GM21367 (cell line): ENCODE data around the gene PARD3B.

Source experiments
- ATAC-seq: cut with Tn5 transposase; IDR thresholded peaks from one replicate; pipeline ENCODE4 v1.9.1; 2021; ENCODE audit not compliant: unreplicated experiment

Gene PARD3B

DNA sequence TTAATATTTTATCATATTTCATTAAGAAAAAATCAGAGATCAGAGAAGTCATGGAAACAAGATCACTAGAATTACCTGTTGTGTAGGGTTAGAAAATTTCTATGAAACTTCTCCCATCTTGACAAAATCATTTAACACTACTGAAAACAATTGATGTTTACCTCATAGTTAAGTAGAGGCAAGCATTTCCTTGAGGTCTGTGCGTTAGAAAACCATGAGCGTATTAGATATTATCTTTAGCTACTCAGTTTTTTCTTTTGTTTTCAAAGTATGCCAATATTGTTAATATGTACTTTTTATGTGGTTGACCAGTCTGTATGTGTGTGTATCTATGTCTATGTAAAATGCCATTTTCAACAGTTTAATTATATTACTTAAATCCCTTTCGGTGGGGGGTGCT is 335.7 kb downstream of the PARD3B start:
- ATAC-seq, result no peak

DNA sequence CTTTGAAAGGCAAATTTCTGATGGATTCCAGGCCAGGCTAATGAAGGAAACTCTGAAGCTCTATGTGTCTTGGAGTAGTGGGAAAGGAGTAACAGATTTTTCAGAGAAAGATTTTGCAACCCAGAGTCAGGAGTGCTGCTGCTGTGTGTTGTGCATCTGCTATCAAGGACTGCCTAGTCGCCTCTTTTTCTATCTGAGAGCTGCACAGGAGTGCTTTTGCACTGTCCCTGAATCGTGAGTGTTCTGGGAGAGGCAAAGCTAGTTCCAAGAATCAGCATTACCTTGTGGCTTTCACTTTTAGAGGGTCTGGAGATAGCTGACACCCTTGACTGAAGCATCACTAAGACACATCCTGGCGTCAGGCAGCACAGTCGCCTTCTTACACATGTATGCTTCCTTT is 336.4 kb downstream of the PARD3B start:
- ATAC-seq, result no peak

DNA sequence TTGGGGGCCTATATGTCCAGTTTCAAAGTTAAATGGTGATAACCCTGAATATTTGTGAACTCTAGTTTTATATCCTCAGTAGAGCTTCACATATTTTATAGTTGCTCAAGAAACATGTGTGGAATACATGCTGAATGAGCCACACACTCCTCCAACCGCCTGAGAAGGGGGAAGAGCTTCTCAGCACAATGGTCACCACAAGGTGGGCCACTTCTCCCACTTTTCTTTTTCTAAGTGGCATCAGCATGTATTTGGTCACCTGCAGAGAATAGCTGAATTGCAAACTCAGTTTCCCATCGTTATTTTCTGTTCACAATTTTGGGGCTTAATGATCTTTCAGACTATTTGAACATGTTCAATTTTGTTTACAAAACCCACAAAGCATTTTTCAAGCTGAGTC is 340.5 kb downstream of the PARD3B start:
- no peak for ATAC-seq

GRCh38 chr2:204886713-204887112 is 341.4 kb downstream of the PARD3B start:
- ATAC-seq, result no peak

GRCh38 chr2:204888222-204888621 is 342.9 kb downstream of the PARD3B start:
- no peak for ATAC-seq

DNA sequence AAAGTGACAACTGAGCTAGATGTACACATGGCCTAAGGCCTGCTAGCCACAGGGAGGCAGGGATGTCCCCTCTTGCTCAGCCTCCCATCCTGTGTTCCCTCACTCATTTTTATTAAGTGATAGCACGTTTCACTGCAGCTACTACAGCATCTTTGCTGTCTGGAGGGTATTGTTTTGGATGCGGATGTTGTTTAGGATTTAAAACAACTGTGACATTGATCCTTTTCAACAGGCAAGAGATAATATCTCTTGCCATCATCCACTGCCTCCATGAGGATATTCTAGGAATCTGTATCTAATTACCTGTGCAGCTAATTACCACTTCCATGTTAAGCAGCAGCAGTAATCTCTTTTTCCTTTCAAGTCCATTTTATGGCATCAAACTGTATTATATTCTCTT is 345.4 kb downstream of the PARD3B start:
- no peak for ATAC-seq

DNA sequence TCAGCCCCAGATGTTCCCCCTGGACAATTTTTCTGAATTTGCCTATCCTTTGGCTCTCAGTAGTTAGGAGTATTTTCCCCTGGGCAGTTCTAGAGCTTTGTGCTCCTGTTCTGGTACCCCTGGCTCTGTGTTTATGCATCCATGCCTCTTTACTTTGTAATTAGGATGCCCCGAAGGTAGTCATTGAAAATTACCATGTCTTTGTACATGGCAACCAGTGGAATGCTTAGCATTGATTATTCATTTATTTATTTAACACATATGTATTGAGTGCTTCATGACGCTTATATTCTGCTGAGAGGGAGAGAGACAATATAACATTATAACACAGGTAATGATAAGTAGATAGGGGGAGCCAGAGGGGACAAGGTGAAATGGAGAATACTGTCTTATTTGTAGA is 346.5 kb downstream of the PARD3B start:
- ATAC-seq, result no peak

DNA sequence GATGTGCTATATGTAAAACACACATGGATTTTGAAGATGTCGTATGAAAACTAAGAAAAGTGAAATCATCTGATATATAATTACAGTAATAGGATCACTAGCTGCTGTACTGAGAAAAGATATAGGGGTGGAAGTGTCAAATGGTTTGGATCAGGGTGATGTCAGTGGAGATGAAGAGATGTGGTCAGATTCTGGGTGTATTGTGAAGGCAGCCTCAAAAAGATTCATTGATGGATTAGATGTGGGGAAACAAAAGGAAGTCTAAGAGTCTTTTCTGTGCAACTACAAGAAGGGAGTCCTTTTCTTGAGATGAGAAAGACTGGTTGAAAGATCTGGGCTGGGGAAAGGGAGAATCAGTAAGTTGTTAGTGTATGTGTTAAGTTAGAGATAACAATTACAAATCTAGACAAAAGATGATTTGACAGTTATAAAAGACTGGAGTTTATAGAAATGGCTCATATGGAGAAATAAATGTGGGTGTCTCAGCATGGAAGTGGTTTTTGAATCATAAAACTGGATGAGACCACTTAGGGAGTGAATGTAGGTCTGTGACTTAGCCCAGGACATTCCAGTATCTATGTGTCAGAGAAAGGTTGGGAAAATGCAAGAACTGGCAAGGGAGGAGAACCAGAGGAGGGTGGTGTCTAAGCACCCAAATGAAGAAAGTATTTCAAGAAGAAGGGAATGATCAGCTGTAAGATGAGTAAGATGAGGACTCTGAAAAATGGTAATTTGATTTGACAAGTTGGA is 347.4 kb downstream of the PARD3B start:
- ATAC-seq, result no peak

- no peak for ATAC-seq
Observed at GRCh38 chr2:204896146-204896545, 350.9 kb downstream of the PARD3B start.

GRCh38 chr2:204897561-204897960 is 352.3 kb downstream of the PARD3B start:
- no peak for ATAC-seq

DNA sequence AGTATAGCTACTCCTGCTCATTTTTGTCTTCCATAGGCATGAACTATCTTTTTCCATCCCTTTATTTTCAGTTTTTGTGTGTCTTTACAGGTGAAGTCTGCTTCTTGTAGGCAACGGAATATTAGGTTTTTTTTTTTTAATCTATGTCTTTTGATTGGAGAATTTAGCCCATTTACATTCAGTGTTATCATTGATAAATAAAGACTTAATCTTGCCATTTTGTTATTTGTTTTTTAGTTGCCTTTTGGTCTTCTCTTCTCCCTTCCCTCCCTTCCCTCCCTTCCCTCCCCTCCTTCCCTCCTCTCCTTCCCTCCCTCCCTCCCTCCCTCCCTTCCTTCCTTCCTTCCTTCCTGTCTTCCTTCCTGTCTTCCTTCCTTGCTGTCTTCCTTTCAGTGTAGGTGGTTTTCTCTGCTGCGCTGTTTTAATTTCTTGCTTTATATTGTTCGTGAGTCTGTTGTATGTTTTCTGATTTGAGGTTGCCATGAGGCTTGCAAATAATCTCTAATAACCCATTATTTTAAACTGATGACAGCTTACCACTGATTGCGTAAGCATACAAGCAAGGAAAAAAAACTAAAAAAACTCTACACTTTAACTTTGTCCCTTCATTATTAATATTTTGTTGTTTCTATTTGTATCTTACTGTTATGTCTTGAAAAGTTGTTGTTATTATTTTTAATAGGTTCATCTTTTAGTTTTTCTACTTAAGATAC is 353.8 kb downstream of the PARD3B start:
- no peak for ATAC-seq

DNA sequence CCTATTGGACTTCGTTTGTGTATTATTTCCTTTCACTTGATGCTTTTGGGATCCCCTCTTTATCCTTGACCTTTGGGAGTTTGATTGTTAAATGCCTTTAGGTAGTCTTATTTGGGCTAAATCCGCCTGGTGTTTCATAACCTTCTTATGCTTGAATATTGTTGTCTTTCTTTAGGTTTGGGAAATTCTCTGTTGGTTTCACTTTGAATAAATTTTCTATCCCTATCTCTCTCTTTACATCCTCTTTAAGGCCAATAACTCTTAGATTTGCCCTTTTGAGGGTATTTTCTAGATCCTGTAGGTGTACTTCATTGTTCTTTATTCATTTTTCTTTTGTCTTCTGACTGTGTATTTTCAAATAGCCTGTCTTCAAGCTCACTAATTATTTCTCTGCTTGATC is 354.7 kb downstream of the PARD3B start:
- ATAC-seq, result no peak

DNA sequence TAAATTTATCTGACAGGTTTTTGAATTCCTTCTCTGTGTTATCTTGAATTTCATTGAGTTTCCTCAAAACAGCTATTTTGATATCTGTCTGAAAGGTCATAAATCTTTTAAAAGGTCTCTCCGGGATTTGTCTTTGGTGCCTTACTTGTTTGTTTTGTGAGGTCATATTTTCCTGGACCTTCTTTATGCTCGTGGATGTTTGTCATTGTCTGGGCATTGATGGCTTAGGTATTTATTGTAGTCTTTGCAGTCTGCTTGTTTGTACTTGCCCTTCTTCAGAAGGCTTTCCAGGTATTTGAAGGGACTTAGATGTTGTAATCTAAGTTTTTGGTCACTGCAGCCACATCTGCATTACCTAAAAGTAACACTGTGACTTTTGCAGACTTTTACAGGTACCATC is 355.2 kb downstream of the PARD3B start:
- no peak for ATAC-seq

DNA sequence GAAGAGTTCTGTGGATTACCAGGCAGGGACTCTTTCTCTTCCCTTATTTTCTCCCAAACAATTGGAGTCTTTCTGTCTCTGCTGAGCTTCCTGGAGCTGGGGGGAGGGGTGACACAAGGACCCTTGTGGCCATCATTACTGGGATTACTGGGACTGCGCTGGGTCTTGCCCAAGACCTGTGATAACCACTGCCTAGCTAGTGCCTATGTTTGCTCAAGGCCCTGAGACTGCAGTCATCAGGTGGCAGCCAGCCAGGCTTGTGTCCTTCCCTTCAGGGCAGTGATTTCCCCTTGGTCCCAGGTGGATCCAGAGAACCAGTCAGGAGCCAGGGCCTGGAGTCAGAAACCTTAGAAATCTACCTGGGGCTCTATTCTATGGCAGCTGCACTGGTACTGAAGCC is 355.6 kb downstream of the PARD3B start:
- no peak for ATAC-seq

GRCh38 chr2:204901591-204901990 is 356.3 kb downstream of the PARD3B start:
- no peak for ATAC-seq

- no peak for ATAC-seq
Observed at GRCh38 chr2:204909791-204910190, 364.5 kb downstream of the PARD3B start.

DNA sequence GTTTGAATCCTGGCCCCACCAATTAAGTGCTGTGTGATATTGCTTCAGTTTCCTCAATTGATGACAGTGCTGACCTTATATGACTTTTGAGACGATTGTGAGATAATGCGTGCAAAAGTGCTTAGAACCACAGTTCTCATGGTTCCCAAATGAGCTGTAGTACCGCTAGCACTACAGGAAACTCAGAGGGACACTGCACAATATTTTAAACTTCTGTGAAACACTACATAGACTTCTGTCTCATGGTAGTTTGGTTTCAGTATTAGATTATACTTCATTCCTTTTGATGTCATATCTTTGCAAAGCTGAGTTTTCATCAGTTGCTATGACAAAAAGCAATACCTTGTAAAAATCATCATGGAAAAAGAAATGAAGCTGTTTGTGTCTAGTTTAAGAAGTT is 368.0 kb downstream of the PARD3B start:
- no peak for ATAC-seq

GRCh38 chr2:204913854-204914464 is 368.7 kb downstream of the PARD3B start:
- no peak for ATAC-seq

DNA sequence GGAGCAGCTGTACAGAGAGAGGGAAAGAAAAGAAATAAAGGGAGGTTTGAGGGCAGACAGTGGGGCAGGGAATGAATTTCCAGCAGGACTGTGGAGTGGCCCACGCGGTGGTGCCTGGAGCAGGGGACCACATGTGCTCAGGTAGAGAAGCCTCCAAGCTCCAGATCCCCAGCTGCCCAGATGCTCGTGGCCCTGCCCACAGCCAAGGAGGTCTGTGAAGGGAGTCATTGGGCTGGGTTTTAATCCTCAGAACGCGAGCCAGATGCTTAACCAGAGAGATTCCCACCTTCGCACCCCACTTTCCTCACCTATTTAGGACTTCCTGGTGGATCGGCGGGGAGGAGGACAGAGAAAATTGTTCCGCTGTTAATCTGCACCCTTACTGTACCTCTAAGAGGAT is 369.4 kb downstream of the PARD3B start:
- no peak for ATAC-seq

GRCh38 chr2:204917089-204917701 is 371.9 kb downstream of the PARD3B start:
- no peak for ATAC-seq

DNA sequence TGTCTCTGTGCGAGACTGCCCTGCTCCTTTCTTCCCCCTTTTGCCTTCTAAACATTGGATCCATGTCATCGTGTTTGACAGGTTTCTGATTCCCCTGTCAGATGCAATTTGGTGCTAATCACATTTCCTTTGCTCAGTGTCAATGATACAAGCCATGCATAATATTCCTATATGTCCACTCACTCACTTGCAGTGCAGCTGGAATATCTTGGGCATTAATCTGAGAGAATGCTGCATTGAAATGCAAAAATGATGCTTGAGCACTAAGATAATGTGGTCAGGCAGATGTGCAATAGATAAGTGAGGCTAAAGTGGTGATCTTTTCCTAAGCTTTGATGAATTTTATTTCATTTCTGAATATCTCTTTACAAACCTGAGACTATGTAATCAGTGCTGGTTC is 375.5 kb downstream of the PARD3B start:
- no peak for ATAC-seq

GRCh38 chr2:204923957-204924356 is 378.7 kb downstream of the PARD3B start:
- ATAC-seq, result no peak
